NCI-H2196 treated with DMSO at 0.1 percent for 48 hours (cell line): ENCODE results near the gene PRDX1.
A peak's percentile ranks its signal among the peaks of the same experiment; 100 is the strongest.
"Not testable (repeated sequence)": the region's sequence is repeated elsewhere in the genome, so short reads cannot be mapped to it uniquely, and the experiment has no call there.

Experiments
- DNase-seq: peaks from one replicate; lab custom pipeline; 2025; ENCODE audit not compliant: unreplicated experiment; lab: John Stamatoyannopoulos, UW

Gene PRDX1

GRCh38 chr1:45507195-45507594, 14.5 kb downstream of the PRDX1 start:
- DNase-seq, result no peak

- DNase-seq, result no peak
Measured at GRCh38 chr1:45503462-45504360, 18.0 kb downstream of the PRDX1 start.

- DNase-seq, result no peak
Measured at GRCh38 chr1:45501505-45501859, 20.2 kb downstream of the PRDX1 start.

- DNase-seq, result no peak
Measured at GRCh38 chr1:45499415-45499769, 22.3 kb downstream of the PRDX1 start.

GRCh38 chr1:45498279-45498678, 23.4 kb downstream of the PRDX1 start:
- DNase-seq, result no peak

GRCh38 chr1:45493116-45493697, 28.5 kb downstream of the PRDX1 start:
- peak; percentile 13 for DNase-seq

GRCh38 chr1:45492691-45493090, 29.0 kb downstream of the PRDX1 start:
- no peak for DNase-seq

- DNase-seq, result no peak
Measured at GRCh38 chr1:45491487-45492260, 30.0 kb downstream of the PRDX1 start.

- peak; percentile 100 for DNase-seq
Measured at GRCh38 chr1:45490626-45491486, 30.8 kb downstream of the PRDX1 start, which contains the start of gene TESK2. TSS of gene TESK2 (minus strand) at chr1:45491163. CDS start at chr1:45457785, 33,378 bp downstream.

GRCh38 chr1:45490121-45490625, 31.5 kb downstream of the PRDX1 start:
- DNase-seq, result no peak

GRCh38 chr1:45489379-45489778, 32.3 kb downstream of the PRDX1 start:
- not testable (repeated sequence) for DNase-seq

GRCh38 chr1:45488666-45489377, 32.9 kb downstream of the PRDX1 start:
- DNase-seq, result no peak

- no peak for DNase-seq
Measured at GRCh38 chr1:45485949-45486348, 35.7 kb downstream of the PRDX1 start.

GRCh38 chr1:45479039-45479748, 42.5 kb downstream of the PRDX1 start:
- DNase-seq, result no peak

GRCh38 chr1:45478121-45478814, 43.4 kb downstream of the PRDX1 start:
- no peak for DNase-seq

- DNase-seq, result no peak
Measured at GRCh38 chr1:45477646-45478045, 44.0 kb downstream of the PRDX1 start.

- DNase-seq, result not testable (repeated sequence)
Measured at GRCh38 chr1:45474194-45474593, 47.5 kb downstream of the PRDX1 start.

GRCh38 chr1:45473302-45473701, 48.4 kb downstream of the PRDX1 start:
- no peak for DNase-seq

- DNase-seq, result no peak
Measured at GRCh38 chr1:45470306-45470798, 51.3 kb downstream of the PRDX1 start.
